ENCODE data around the gene HOXA6.

The HOXA6 gene

DNA sequence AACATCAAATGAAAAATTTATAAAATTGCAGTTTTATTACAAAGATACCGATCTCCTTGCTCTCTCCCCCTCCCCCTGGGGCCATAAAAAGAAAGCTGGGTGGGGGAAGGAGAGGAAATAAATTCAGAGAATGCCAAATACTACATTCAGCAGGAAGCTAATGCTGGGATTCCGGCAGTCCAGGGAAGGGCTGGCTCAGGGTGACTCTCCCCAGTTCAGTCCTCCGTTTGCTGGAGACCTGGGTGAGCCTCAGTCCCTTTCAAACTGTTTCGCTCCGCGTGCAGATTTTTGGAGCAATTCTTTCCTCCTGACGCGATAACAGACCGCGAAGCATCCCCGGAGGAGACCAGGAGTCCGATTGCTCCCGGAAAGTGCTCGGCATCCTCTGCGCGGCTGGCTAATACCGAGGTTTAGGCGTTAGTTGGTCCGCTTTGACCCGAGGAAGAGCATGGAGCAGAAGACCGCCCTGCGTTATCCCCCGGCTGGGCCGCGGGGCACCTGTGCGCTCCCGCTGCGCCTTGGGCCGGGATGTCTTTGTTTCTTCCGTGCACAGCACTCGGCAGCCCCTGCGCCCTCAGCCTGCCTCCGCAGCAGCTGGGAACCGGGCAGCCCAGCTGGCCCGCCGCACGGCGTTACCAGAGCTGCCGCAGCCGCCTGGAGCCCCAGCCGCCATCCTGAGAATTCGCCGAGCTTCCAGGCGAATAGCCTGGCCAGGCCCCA is 41.2 kb downstream of the HOXA6 start:
- Histone ChIP-seq H3K27me3 (ENCODE audit: insufficient read depth, low read length, poor library complexity) (no peaks in the 10 kb centered on the region), H3K4me2 (ENCODE audit: insufficient read depth, low read length) (no peak overlapping the region), H3K36me3 (ENCODE audit: insufficient read depth, low read length) (no peaks in the 10 kb centered on the region), H4K20me1 (ENCODE audit: insufficient read depth, low read length) (no peaks in the 10 kb centered on the region), H3K4me1 (ENCODE audit: insufficient read depth, low read length) (no peaks in the 10 kb centered on the region), H2AFZ (ENCODE audit: low read depth, low read length) (no peak overlapping the region), H3K9ac (ENCODE audit: low read depth, low read length) (no peak overlapping the region), H3K79me2 (ENCODE audit: insufficient read depth, low read length) (no peaks in the 10 kb centered on the region), H3K9me3 (ENCODE audit: insufficient read depth, low read length, severe bottlenecking) (no peaks in the 10 kb centered on the region), H3K27ac (ENCODE audit: low read length) (no peak overlapping the region), H3K4me3 (ENCODE audit: low read depth in 1 of 2, low read length in 2 of 2) (no peak overlapping the region)
- no peak for TF ChIP-seq EZH2 (IDR thresholded peaks at IDR 0.05; ENCODE audit: borderline replicate concordance, low read depth, low read length, severe bottlenecking)
- TF ChIP-seq, protein P1, sequence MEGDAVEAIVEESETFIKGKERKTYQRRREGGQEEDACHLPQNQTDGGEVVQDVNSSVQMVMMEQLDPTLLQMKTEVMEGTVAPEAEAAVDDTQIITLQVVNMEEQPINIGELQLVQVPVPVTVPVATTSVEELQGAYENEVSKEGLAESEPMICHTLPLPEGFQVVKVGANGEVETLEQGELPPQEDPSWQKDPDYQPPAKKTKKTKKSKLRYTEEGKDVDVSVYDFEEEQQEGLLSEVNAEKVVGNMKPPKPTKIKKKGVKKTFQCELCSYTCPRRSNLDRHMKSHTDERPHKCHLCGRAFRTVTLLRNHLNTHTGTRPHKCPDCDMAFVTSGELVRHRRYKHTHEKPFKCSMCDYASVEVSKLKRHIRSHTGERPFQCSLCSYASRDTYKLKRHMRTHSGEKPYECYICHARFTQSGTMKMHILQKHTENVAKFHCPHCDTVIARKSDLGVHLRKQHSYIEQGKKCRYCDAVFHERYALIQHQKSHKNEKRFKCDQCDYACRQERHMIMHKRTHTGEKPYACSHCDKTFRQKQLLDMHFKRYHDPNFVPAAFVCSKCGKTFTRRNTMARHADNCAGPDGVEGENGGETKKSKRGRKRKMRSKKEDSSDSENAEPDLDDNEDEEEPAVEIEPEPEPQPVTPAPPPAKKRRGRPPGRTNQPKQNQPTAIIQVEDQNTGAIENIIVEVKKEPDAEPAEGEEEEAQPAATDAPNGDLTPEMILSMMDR (IDR thresholded peaks at IDR 0.05; ENCODE audit: borderline replicate concordance, extremely low read depth, low read length, poor library complexity, severe bottlenecking) = no peak
- no peak for ATAC-seq (ENCODE audit: insufficient read depth, low read depth)
- DNase-seq = no peak

DNA sequence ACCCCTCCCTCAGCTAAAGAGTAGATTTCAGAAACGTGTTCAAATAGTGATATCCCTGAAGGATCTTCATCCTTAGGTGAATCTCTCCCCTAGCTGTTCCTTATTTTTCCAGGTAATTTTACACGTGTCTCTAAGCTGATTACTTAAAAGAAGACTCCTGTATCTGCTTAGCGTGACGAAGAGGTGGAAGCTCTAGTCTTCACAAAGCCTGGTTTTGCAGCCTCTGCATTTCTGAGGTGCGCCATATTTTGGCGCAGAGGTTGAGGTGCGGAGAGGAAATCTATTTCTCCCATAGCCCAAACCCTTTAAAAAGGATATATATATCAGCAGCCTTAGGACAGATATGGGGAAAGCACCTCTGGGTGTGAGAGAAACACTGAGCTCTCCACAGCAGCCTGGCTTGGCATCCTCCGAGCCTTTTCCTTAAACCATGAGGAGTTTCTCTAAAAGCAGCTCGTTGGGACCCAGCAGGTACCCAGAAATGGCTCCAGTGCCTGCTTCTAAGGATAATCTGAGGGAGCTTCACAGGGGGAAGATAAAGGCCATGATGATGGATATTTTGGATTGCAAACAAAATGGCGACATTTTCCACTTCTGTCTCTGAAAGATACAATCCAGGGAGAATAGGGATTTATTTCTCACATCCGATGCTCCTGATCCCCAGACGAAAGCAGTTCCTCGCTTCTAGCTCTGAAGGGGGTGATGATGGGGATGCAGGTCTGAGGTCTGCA is 42.1 kb downstream of the HOXA6 start:
- H3K36me3 ChIP-seq (ENCODE audit: insufficient read depth, low read length) = no peaks in the 10 kb centered on the region
- no peak overlapping the region for H3K27ac ChIP-seq (ENCODE audit: low read length)
- H3K4me3 ChIP-seq (ENCODE audit: low read depth in 1 of 2, low read length in 2 of 2) = no peak overlapping the region
- DNase-seq = no peak
- H4K20me1 ChIP-seq (ENCODE audit: insufficient read depth, low read length) = no peaks in the 10 kb centered on the region
- no peaks in the 10 kb centered on the region for H3K27me3 ChIP-seq (ENCODE audit: insufficient read depth, low read length, poor library complexity)
- no peaks in the 10 kb centered on the region for H3K4me1 ChIP-seq (ENCODE audit: insufficient read depth, low read length)
- H3K9ac ChIP-seq (ENCODE audit: low read depth, low read length) = no peak overlapping the region
- H2AFZ ChIP-seq (ENCODE audit: low read depth, low read length) = no peak overlapping the region
- TF ChIP-seq EZH2 (IDR thresholded peaks at IDR 0.05; ENCODE audit: borderline replicate concordance, low read depth, low read length, severe bottlenecking) = no peak
- TF ChIP-seq, protein P1 (IDR thresholded peaks at IDR 0.05; ENCODE audit: borderline replicate concordance, extremely low read depth, low read length, poor library complexity, severe bottlenecking) = no peak
- H3K9me3 ChIP-seq (ENCODE audit: insufficient read depth, low read length, severe bottlenecking) = no peaks in the 10 kb centered on the region
- H3K4me2 ChIP-seq (ENCODE audit: insufficient read depth, low read length) = no peak overlapping the region
- ATAC-seq (ENCODE audit: insufficient read depth, low read depth) = no peak
- no peaks in the 10 kb centered on the region for H3K79me2 ChIP-seq (ENCODE audit: insufficient read depth, low read length)

DNA sequence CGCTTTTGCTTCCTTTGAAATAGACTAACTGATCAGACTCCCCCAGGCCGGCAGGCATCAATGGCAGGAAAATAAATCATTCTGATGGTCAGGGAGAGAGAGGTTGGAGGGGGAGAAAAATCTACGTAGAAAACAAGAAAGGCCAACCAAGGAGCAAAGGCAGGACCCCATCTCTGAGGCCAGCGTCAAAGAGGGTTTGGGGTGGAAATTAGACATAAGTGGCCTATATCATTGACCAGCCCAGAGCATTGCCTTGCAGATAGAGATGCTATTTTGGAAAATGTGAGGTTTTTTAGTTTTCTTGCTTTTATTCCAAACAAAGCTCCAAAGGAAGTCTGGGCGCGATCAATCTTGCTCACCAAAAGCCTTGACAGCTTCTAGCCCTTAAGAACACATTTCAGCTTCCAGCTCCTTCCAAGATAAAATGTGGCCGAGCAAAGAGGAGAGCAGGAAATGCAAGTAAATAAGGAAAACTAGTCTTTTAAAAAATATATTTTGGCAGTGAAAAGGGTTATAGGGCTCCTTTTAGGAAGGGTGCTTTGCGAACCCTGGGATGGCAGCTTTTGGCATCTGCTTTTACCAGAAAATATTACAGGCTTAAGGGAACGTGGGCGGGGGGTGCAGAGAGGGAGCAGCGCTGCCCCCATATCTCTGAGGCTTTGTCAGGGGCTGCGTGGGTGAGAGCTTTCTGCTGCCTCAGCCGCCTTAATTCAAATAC is 43.1 kb downstream of the HOXA6 start:
- Histone ChIP-seq H4K20me1 (ENCODE audit: insufficient read depth, low read length) (no peaks in the 10 kb centered on the region), H3K4me3 (ENCODE audit: low read depth in 1 of 2, low read length in 2 of 2) (no peak overlapping the region), H3K27me3 (ENCODE audit: insufficient read depth, low read length, poor library complexity) (no peaks in the 10 kb centered on the region), H3K79me2 (ENCODE audit: insufficient read depth, low read length) (no peaks in the 10 kb centered on the region), H3K27ac (ENCODE audit: low read length) (no peak overlapping the region), H3K4me1 (ENCODE audit: insufficient read depth, low read length) (no peaks in the 10 kb centered on the region), H3K9me3 (ENCODE audit: insufficient read depth, low read length, severe bottlenecking) (no peaks in the 10 kb centered on the region), H3K9ac (ENCODE audit: low read depth, low read length) (no peak overlapping the region), H2AFZ (ENCODE audit: low read depth, low read length) (no peak overlapping the region), H3K36me3 (ENCODE audit: insufficient read depth, low read length) (no peaks in the 10 kb centered on the region), H3K4me2 (ENCODE audit: insufficient read depth, low read length) (no peak overlapping the region)
- no peak for TF ChIP-seq EZH2 (IDR thresholded peaks at IDR 0.05; ENCODE audit: borderline replicate concordance, low read depth, low read length, severe bottlenecking)
- TF ChIP-seq, protein P1 (IDR thresholded peaks at IDR 0.05; ENCODE audit: borderline replicate concordance, extremely low read depth, low read length, poor library complexity, severe bottlenecking) = no peak
- DNase-seq (no peak), ATAC-seq (ENCODE audit: insufficient read depth, low read depth) (no peak)

All from DND-41 (cell line).